ENCODE results near the gene ETV5.

GRCh38 chr3:186080849-186081438 is 27.9 kb downstream of the ETV5 start:
- TF ChIP-seq CTCF (IDR thresholded peaks at IDR 0.05) (no peak), POLR2A (IDR thresholded peaks at IDR 0.05) (no peak)

Data from uterus (tissue), 2 donors.